ENCODE data around the gene HSPA1A.
A peak's percentile ranks its signal among the peaks of the same experiment; 100 is the strongest.

Gene HSPA1A

GRCh38 chr6:31825553-31825952 is 10.2 kb downstream of the HSPA1A start:
- TF ChIP-seq CTCF (IDR thresholded peaks at IDR 0.05; ENCODE audit: low read depth, low read length, missing control alignments) = no peak
- no peak overlapping the region for H3K4me3 ChIP-seq (ENCODE audit: low read depth, low read length)
- DNase-seq (ENCODE audit: low read depth) = no peak
- in situ Hi-C loops (cut with HindIII; ENCODE audit: low sequenced_read_pairs) = no loop called here

GRCh38 chr6:31826793-31827285 is 11.5 kb downstream of the HSPA1A start:
- in situ Hi-C loops (cut with HindIII; ENCODE audit: low sequenced_read_pairs) = no loop called here
- peak; percentile 80 for DNase-seq (ENCODE audit: low read depth)
- peak overlapping the region; percentile 40 for H3K4me3 ChIP-seq (ENCODE audit: low read depth, low read length)
- no peak for TF ChIP-seq CTCF (IDR thresholded peaks at IDR 0.05; ENCODE audit: low read depth, low read length, missing control alignments)

GRCh38 chr6:31827286-31828079 is 12.1 kb downstream of the HSPA1A start, which contains the start of gene HSPA1B:
Gene HSPA1B (plus strand): TSS chr6:31827738. CDS start chr6:31827951, 213 bp downstream.
- in situ Hi-C loops (cut with HindIII; ENCODE audit: low sequenced_read_pairs) = no loop called here
- no peak for TF ChIP-seq CTCF (IDR thresholded peaks at IDR 0.05; ENCODE audit: low read depth, low read length, missing control alignments)
- peak within 1 kb of the TSS; percentile 65 for H3K4me3 ChIP-seq (ENCODE audit: low read depth, low read length)
- DNase-seq (ENCODE audit: low read depth) = peak; percentile 100

GRCh38 chr6:31829633-31830283 is 14.4 kb downstream of the HSPA1A start:
- in situ Hi-C loops (cut with HindIII; ENCODE audit: low sequenced_read_pairs) = no loop called here
- no peak for TF ChIP-seq CTCF (IDR thresholded peaks at IDR 0.05; ENCODE audit: low read depth, low read length, missing control alignments)
- DNase-seq (ENCODE audit: low read depth) = no peak
- H3K4me3 ChIP-seq (ENCODE audit: low read depth, low read length) = peak overlapping the region; percentile 56

GRCh38 chr6:31830886-31831335 is 15.6 kb downstream of the HSPA1A start:
- no peak for DNase-seq (ENCODE audit: low read depth)

More at GRCh38 chr6:31830886-31831335, 15.6 kb downstream of the HSPA1A start:
- in situ Hi-C loops (cut with HindIII; ENCODE audit: low sequenced_read_pairs) = no loop called here
- no peak for TF ChIP-seq CTCF (IDR thresholded peaks at IDR 0.05; ENCODE audit: low read depth, low read length, missing control alignments)
- H3K4me3 ChIP-seq (ENCODE audit: low read depth, low read length) = peak overlapping the region; percentile 56
